ENCODE results near the gene TTYH3.

The TTYH3 gene

DNA sequence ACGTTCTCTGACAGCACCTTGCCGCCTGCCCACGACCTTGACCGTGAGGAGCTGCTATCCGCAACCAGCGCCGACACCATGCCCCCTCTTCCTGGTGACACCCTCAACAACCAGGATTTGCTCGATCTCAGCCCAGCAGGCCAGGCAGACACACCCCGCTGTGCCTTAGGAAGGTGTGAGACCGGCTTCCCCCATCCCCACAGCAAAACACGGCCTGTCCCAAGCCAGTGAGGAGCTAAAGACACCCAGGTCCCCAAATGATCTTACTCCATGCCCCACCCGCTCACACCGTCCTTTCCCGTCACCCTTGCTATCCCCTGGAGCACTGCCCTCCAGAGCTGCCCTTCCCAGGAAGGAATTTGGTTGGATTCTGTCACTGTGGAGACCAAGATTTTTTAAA is 21.3 kb upstream of the TTYH3 start:
- Mint-ChIP-seq H3K9me3 (no peaks in the 10 kb centered on the region), H3K4me1 (peaks cover 5% of the 10 kb centered on the region), H3K36me3 (no peaks in the 10 kb centered on the region), H3K27ac (no peak overlapping the region), H3K4me3 (no peak overlapping the region), H3K27me3 (no peaks in the 10 kb centered on the region)

DNA sequence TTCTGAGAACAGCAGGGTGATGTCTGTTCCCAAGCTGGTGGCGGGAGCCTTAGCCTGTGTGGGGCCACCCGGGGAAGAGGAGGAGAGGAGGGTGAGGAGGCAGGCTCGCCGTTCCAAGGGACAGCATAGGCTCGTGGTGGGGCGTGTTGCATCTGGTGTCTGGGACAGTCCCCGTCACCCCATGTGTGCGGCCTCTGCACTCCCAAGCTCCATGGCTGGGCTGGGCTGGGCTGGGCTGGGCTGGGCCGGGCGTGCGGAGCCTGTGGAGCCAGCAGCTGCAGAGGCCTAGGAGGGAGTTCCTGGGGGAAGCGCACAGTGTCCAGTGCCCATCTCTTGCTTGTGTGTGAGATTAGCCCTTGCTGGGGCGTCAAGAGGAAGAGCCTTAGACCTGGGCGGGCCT is 20.9 kb upstream of the TTYH3 start:
- Mint-ChIP-seq H3K4me1 (peaks cover 5% of the 10 kb centered on the region), H3K27me3 (no peaks in the 10 kb centered on the region), H3K9me3 (no peaks in the 10 kb centered on the region), H3K4me3 (no peak overlapping the region), H3K27ac (no peak overlapping the region), H3K36me3 (no peaks in the 10 kb centered on the region)

DNA sequence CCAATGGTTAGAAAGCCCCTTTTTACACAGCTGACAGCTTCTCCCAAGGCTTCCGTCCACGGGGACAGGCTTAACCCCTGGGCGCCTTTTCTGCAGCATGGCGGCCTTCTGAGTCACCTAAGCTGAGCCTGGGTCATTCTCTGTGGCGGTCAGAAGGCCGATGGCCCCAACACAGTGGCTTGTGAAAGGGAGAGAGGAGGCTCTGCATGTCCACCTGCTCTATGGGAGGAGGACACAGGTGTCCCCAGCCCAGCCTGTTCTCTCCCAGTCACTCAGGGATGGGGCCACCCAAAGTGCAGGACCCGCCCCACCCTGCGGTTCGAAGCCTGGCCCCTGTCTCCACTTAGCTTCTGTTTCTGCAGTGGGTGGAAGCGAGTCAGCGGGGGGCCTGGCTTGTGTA is 20.4 kb upstream of the TTYH3 start:
- Mint-ChIP-seq H3K9me3 (no peaks in the 10 kb centered on the region), H3K27me3 (no peaks in the 10 kb centered on the region), H3K4me1 (peaks cover 5% of the 10 kb centered on the region), H3K36me3 (no peaks in the 10 kb centered on the region), H3K27ac (no peak overlapping the region), H3K4me3 (no peak overlapping the region)

- H3K36me3 Mint-ChIP-seq = no peaks in the 10 kb centered on the region
- H3K9me3 Mint-ChIP-seq = no peaks in the 10 kb centered on the region
- no peak overlapping the region for H3K27ac Mint-ChIP-seq
- H3K4me1 Mint-ChIP-seq = peaks cover 5% of the 10 kb centered on the region
- no peaks in the 10 kb centered on the region for H3K27me3 Mint-ChIP-seq
- H3K4me3 Mint-ChIP-seq = no peak overlapping the region
Observed at GRCh38 chr7:2611922-2612321, 19.9 kb upstream of the TTYH3 start.

DNA sequence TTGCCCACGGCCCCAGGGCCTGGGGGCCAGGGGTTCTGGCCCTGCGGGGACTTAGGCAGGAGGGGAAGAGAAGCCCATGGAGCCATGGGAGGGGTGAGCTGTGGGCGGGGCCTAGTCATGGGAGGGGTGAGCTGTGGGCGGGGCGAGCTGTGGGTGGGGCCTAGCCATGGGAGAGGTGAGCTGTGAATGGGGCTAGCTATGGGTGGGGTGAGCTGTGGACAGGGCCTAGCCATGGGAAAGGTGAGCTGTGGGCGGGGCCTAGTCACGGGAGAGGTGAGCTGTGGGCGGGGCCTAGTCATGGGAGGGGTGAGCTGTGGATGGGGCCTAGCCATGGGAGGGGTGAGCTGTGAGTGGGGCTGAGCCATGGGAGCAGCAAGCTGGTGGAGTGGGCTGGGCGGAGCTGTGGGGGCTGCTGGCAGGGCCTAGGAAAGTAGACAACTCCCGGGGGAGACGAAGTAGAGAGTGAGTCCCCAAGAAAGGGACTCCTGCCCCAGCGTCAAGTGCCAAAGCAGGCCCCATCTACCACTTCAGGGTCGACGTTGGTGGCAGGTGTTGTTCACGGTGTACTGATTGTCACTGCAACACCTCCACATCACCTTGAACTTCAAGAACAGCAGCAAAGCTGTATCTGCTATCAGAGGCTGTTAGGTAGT is 19.2 kb upstream of the TTYH3 start:
- no peak overlapping the region for H3K27ac Mint-ChIP-seq

GRCh38 chr7:2613098-2613930 is 18.5 kb upstream of the TTYH3 start:
- no peak overlapping the region for H3K4me3 Mint-ChIP-seq
- H3K27me3 Mint-ChIP-seq = no peaks in the 10 kb centered on the region
- no peaks in the 10 kb centered on the region for H3K36me3 Mint-ChIP-seq
- peaks cover 5% of the 10 kb centered on the region for H3K4me1 Mint-ChIP-seq
- no peak overlapping the region for H3K27ac Mint-ChIP-seq
- H3K9me3 Mint-ChIP-seq = no peaks in the 10 kb centered on the region

More for the DNA sequence above, 19.2 kb upstream of the TTYH3 start:
- no peak overlapping the region for H3K4me3 Mint-ChIP-seq
- no peaks in the 10 kb centered on the region for H3K36me3 Mint-ChIP-seq
- no peaks in the 10 kb centered on the region for H3K27me3 Mint-ChIP-seq
- H3K9me3 Mint-ChIP-seq = no peaks in the 10 kb centered on the region
- H3K4me1 Mint-ChIP-seq = peaks cover 5% of the 10 kb centered on the region

- Mint-ChIP-seq H3K4me1 (peaks cover under 1% of the 10 kb centered on the region), H3K36me3 (no peaks in the 10 kb centered on the region), H3K27ac (no peak overlapping the region), H3K9me3 (no peaks in the 10 kb centered on the region), H3K4me3 (no peak overlapping the region), H3K27me3 (no peaks in the 10 kb centered on the region)
Observed at GRCh38 chr7:2613931-2614600, 17.7 kb upstream of the TTYH3 start.

- no peaks in the 10 kb centered on the region for H3K36me3 Mint-ChIP-seq
- no peak overlapping the region for H3K27ac Mint-ChIP-seq
- H3K4me1 Mint-ChIP-seq = no peaks in the 10 kb centered on the region
- H3K4me3 Mint-ChIP-seq = no peak overlapping the region
- H3K27me3 Mint-ChIP-seq = no peaks in the 10 kb centered on the region
- no peaks in the 10 kb centered on the region for H3K9me3 Mint-ChIP-seq
Observed at GRCh38 chr7:2614631-2615330, 17.0 kb upstream of the TTYH3 start.

DNA sequence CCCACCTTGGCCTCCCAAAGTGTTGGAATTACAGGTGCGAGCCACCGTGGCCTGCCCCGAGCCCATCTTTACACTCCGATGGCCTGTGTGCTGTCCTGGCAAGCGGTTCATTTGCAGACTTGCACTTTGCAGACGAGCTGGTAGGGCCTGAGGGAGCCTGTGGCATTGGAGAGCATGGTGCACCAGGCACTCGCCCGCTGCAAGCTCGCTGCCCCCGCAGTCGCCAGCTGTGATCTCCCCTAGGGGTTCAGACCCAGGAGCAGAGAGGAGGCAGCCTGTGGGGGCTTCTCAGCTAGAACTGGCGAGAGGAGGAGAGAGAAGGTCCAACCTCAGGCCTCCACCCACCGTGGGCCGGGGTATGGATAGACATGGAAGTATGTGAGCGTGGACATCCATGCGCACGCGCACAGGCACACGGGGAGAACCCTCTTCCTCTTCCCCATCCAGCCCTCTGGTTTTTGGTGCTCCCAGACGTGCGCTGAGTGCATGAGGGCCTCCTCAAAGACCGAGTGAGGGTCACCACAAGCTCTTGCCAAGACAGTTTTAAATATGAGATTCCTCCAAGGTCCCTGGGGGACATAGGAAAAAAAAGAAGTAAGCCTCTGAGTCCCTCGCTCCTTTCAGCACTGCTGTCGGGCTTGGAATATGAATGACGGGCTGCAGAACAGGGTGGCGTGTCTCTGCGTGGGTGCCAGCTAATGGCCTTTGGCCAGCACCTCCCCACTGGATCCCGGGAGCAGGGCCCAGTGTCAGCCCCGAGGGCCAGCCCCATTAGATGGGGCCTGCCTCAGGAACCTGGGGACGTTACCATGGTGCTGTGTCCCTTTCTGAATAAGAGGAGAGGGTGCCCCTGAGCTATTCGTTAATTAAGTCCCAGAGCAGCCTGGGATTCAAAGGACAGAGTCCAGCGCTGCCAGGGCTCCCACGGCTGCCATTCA is 15.1 kb upstream of the TTYH3 start:
- H3K27me3 Mint-ChIP-seq = no peaks in the 10 kb centered on the region
- H3K4me3 Mint-ChIP-seq = no peak overlapping the region
- H3K27ac Mint-ChIP-seq = no peak overlapping the region
- no peaks in the 10 kb centered on the region for H3K4me1 Mint-ChIP-seq
- H3K9me3 Mint-ChIP-seq = no peaks in the 10 kb centered on the region
- H3K36me3 Mint-ChIP-seq = no peaks in the 10 kb centered on the region

DNA sequence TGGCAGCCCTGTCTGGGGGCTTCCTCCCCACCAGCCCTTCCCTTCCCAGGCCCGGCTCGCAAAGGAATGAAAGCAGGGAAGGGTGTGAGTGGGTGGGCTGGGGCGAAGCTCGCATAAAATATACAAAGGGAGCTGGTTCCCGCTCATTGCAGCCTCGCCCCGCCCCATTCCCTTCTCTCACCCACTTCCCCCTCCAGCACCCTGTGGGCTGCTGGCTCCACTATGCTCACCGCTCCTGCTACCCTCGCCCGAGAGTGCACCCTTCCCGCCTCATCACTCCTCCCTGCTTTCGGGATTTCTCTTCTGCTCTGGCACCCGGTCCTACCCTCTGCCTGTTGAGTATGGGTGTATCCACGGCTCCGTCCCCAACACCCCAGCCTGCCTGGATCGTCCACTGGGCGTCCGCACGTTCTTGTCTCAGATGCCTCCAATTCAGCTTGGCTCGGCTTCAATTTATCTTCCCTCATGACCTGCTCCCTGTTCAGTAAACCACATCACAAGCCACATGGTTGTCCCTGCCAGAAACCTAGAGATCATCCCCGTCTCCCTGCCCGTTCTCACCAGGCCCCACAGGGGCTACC is 14.4 kb upstream of the TTYH3 start:
- Mint-ChIP-seq H3K4me3 (no peak overlapping the region), H3K36me3 (no peaks in the 10 kb centered on the region), H3K4me1 (no peaks in the 10 kb centered on the region), H3K27ac (no peak overlapping the region), H3K27me3 (no peaks in the 10 kb centered on the region), H3K9me3 (no peaks in the 10 kb centered on the region)

DNA sequence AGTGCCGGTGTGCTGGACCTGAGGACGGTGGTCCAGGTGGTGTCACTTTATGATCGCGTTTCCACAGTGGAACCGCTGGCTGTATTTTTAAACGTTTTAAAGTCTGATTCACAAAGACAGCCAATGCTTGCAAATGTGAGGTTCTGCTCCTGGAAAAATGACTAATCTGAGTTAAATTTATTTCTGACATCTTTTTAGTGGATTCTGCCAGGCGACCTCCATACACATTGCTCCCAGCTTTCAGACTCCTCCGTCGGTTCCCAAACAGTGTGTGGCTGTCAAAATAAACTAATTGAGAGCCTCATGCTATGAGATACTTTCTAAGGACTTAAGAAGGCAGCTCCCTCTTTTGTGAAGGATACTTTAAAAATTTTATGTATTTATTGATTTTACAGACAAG is 12.7 kb upstream of the TTYH3 start:
- no peak overlapping the region for H3K4me3 Mint-ChIP-seq
- H3K36me3 Mint-ChIP-seq = no peaks in the 10 kb centered on the region
- no peak overlapping the region for H3K27ac Mint-ChIP-seq
- H3K4me1 Mint-ChIP-seq = no peaks in the 10 kb centered on the region
- no peaks in the 10 kb centered on the region for H3K27me3 Mint-ChIP-seq
- H3K9me3 Mint-ChIP-seq = no peaks in the 10 kb centered on the region

GRCh38 chr7:2621061-2621828 is 10.5 kb upstream of the TTYH3 start:
- no peaks in the 10 kb centered on the region for H3K27me3 Mint-ChIP-seq
- H3K27ac Mint-ChIP-seq = no peak overlapping the region
- no peak overlapping the region for H3K4me3 Mint-ChIP-seq
- H3K36me3 Mint-ChIP-seq = no peaks in the 10 kb centered on the region
- no peaks in the 10 kb centered on the region for H3K4me1 Mint-ChIP-seq
- no peaks in the 10 kb centered on the region for H3K9me3 Mint-ChIP-seq

DNA sequence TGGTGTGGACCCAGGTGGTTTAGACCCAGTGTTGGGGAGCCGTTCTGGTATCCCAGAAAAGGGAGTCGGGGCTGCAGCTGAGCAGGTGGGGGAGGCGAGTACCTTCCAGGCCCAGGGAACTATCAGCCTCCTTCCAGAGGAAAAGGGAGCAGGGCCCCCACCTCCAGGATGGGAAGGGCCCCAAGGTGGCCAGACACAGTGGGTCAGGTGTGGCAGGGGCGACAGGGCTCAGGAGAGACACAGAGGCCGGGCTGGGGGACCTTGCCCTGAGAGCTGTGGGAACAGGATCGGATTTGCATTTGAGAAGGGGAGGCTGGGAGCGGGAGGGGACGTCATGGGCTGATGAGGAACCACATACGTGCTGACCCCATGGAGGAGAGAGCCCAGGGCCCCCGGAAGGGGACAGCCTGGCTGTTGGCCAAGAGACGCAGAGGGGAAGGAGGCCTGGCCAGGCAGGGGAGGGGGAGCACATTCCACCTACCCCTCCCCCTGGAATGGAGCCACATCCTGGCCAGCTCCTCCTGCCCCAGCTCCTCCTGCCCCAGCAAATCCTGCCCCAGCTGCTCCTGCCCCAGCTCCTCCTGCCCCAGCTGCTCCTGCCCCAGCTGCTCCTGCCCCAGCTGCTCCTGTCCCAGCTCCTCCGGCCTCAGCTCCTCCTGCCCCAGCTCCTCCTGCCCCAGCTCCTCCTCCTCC is 9.7 kb upstream of the TTYH3 start:
- no peak overlapping the region for H3K27ac Mint-ChIP-seq
- H3K9me3 Mint-ChIP-seq = no peaks in the 10 kb centered on the region
- no peaks in the 10 kb centered on the region for H3K4me1 Mint-ChIP-seq
- H3K36me3 Mint-ChIP-seq = no peaks in the 10 kb centered on the region
- H3K27me3 Mint-ChIP-seq = no peaks in the 10 kb centered on the region
- no peak overlapping the region for H3K4me3 Mint-ChIP-seq

Data from activated naive CD4-positive, alpha-beta T cell treated with anti-CD3 and anti-CD28 coated beads, Interleukin-2, amount 50 U/mL, for 24 hours (primary cell).